ENCODE measurements around the gene CEP55. TPM values are rescaled to one million over a fixed set of nuclear protein-coding genes. Genes with fewer than 3 reads are reported as not detected.

CEP55 gene
- total and polyA plus RNA-seq, 9 of the 15 experiments (the other 6 are each of a cell fraction or from before 2014, with no cell fraction given): 4.4 to 32.5 (median 18.1) TPM

DNA sequence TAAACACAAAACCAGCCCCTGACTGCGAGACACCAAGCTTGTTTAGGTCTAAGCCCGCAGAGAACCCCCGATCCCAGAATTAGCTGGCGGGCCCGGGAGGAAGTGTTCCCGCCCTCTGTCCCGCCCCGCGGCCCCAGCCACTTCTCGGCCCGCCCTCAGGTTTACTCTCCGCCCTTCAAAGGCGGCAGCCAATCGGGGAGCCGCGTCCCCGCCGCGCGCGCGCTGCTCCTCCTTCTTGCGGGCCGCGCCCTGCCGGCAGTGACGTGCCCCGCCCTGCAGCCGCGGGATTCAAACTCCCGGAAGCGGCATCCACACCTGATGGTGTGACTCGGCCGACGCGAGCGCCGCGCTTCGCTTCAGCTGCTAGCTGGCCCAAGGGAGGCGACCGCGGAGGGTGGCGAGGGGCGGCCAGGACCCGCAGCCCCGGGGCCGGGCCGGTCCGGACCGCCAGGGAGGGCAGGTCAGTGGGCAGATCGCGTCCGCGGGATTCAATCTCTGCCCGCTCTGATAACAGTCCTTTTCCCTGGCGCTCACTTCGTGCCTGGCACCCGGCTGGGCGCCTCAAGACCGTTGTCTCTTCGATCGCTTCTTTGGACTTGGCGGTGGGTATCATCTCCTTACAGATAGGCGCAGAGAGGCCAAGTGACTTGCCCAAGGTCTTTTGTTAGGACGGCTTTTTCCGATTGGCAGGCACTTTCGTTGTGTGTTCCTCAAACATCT, at the start of gene CEP55 (continued):
- TF ChIP-seq, protein P1, sequence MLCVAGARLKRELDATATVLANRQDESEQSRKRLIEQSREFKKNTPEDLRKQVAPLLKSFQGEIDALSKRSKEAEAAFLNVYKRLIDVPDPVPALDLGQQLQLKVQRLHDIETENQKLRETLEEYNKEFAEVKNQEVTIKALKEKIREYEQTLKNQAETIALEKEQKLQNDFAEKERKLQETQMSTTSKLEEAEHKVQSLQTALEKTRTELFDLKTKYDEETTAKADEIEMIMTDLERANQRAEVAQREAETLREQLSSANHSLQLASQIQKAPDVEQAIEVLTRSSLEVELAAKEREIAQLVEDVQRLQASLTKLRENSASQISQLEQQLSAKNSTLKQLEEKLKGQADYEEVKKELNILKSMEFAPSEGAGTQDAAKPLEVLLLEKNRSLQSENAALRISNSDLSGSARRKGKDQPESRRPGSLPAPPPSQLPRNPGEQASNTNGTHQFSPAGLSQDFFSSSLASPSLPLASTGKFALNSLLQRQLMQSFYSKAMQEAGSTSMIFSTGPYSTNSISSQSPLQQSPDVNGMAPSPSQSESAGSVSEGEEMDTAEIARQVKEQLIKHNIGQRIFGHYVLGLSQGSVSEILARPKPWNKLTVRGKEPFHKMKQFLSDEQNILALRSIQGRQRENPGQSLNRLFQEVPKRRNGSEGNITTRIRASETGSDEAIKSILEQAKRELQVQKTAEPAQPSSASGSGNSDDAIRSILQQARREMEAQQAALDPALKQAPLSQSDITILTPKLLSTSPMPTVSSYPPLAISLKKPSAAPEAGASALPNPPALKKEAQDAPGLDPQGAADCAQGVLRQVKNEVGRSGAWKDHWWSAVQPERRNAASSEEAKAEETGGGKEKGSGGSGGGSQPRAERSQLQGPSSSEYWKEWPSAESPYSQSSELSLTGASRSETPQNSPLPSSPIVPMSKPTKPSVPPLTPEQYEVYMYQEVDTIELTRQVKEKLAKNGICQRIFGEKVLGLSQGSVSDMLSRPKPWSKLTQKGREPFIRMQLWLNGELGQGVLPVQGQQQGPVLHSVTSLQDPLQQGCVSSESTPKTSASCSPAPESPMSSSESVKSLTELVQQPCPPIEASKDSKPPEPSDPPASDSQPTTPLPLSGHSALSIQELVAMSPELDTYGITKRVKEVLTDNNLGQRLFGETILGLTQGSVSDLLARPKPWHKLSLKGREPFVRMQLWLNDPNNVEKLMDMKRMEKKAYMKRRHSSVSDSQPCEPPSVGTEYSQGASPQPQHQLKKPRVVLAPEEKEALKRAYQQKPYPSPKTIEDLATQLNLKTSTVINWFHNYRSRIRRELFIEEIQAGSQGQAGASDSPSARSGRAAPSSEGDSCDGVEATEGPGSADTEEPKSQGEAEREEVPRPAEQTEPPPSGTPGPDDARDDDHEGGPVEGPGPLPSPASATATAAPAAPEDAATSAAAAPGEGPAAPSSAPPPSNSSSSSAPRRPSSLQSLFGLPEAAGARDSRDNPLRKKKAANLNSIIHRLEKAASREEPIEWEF (CRISPR knock-in tag; IDR thresholded peaks at IDR 0.05): no peak
- TF ChIP-seq, protein P2, sequence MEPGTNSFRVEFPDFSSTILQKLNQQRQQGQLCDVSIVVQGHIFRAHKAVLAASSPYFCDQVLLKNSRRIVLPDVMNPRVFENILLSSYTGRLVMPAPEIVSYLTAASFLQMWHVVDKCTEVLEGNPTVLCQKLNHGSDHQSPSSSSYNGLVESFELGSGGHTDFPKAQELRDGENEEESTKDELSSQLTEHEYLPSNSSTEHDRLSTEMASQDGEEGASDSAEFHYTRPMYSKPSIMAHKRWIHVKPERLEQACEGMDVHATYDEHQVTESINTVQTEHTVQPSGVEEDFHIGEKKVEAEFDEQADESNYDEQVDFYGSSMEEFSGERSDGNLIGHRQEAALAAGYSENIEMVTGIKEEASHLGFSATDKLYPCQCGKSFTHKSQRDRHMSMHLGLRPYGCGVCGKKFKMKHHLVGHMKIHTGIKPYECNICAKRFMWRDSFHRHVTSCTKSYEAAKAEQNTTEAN (CRISPR knock-in tag; IDR thresholded peaks at IDR 0.05): no peak
- no peak for TF ChIP-seq TEAD1 (CRISPR knock-in tag; IDR thresholded peaks at IDR 0.05)
- TF ChIP-seq TCFL5 (CRISPR knock-in tag; conservative IDR thresholded peaks at IDR 0.05): no peak
- peak; percentile 91 for TF ChIP-seq GABPA (tag; conservative IDR thresholded peaks at IDR 0.05; ENCODE audit: low read depth)
- no peak for TF ChIP-seq ZBTB17 (CRISPR knock-in tag; IDR thresholded peaks at IDR 0.05)
- TF ChIP-seq, protein P3, sequence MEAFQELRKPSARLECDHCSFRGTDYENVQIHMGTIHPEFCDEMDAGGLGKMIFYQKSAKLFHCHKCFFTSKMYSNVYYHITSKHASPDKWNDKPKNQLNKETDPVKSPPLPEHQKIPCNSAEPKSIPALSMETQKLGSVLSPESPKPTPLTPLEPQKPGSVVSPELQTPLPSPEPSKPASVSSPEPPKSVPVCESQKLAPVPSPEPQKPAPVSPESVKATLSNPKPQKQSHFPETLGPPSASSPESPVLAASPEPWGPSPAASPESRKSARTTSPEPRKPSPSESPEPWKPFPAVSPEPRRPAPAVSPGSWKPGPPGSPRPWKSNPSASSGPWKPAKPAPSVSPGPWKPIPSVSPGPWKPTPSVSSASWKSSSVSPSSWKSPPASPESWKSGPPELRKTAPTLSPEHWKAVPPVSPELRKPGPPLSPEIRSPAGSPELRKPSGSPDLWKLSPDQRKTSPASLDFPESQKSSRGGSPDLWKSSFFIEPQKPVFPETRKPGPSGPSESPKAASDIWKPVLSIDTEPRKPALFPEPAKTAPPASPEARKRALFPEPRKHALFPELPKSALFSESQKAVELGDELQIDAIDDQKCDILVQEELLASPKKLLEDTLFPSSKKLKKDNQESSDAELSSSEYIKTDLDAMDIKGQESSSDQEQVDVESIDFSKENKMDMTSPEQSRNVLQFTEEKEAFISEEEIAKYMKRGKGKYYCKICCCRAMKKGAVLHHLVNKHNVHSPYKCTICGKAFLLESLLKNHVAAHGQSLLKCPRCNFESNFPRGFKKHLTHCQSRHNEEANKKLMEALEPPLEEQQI (IDR thresholded peaks at IDR 0.05): no peak
- no peak for TF ChIP-seq DACH1 (IDR thresholded peaks at IDR 0.05; ENCODE audit: partially characterized antibody)
- TF ChIP-seq, protein P4, sequence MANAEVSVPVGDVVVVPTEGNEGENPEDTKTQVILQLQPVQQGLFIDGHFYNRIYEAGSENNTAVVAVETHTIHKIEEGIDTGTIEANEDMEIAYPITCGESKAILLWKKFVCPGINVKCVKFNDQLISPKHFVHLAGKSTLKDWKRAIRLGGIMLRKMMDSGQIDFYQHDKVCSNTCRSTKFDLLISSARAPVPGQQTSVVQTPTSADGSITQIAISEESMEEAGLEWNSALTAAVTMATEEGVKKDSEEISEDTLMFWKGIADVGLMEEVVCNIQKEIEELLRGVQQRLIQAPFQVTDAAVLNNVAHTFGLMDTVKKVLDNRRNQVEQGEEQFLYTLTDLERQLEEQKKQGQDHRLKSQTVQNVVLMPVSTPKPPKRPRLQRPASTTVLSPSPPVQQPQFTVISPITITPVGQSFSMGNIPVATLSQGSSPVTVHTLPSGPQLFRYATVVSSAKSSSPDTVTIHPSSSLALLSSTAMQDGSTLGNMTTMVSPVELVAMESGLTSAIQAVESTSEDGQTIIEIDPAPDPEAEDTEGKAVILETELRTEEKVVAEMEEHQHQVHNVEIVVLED (CRISPR knock-in tag; IDR thresholded peaks at IDR 0.05): peak; percentile 86
- TF ChIP-seq, protein P5, sequence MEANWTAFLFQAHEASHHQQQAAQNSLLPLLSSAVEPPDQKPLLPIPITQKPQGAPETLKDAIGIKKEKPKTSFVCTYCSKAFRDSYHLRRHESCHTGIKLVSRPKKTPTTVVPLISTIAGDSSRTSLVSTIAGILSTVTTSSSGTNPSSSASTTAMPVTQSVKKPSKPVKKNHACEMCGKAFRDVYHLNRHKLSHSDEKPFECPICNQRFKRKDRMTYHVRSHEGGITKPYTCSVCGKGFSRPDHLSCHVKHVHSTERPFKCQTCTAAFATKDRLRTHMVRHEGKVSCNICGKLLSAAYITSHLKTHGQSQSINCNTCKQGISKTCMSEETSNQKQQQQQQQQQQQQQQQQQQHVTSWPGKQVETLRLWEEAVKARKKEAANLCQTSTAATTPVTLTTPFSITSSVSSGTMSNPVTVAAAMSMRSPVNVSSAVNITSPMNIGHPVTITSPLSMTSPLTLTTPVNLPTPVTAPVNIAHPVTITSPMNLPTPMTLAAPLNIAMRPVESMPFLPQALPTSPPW (CRISPR knock-in tag; IDR thresholded peaks at IDR 0.05): no peak

Data from K562 (cell line).